ENCODE measurements around the gene PACRG.

The PACRG gene

DNA sequence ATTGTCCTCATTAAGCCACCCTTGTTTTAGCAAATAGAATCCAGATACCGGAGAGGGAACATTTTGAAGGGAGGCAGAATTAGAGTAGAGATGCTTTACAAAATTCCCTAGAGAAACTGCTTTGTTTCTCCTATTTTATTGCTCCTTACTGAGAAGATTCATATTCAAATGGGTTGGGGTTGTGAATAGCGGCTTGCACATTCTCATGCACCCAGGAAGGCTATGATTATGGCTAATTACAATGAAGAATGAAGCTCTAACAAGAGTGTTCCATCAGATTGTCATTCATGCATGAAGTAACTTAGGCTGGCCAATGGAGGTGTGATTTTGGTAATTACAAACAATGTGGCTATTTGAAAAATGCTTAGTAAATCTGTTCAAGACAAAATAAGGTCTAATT, 129.6 kb downstream of the PACRG start:
- in situ Hi-C loops (cut with HindIII; ENCODE audit: low sequenced_read_pairs), result no loop called here

DNA sequence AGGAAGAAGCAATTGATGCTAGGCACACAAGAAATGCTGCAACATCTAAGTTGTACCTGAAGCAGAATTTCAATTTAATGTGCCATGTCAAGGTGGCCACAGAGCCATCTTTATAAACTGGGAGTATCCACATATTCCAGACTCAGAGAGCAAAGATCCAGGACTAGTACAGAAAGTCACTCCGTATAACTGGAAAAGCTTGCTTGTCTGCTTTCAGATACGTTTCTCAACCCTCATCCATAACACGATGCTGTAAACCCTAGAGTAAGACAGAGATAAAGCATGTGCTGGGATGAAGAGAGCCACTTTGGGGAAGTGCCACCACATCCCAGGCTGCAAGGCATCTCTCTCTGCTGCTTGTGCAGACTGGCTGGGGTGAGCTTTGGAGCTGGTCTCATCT, 134.7 kb downstream of the PACRG start:
- in situ Hi-C loops (cut with HindIII; ENCODE audit: low sequenced_read_pairs), result no loop called here

DNA sequence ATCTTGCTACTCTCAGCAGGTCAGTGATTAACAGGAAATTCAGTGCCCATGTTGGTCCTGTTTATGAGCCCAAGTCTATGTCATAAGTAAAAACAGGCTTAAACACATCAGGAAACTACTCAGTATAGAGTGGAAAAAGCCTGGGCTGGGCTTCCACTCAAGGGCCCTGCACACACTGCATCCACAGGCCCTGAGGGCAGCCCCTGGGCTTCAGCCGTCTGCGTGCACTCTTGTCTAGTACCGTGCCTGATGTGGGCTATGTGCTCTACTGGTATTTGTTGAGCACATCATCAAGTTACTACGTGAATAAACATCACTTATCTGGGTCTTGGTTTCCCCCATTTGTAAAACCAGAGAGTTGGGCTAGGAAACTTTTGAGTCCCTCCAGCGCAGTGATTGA, 135.2 kb downstream of the PACRG start:
- in situ Hi-C loops (cut with HindIII; ENCODE audit: low sequenced_read_pairs), result no loop called here

DNA sequence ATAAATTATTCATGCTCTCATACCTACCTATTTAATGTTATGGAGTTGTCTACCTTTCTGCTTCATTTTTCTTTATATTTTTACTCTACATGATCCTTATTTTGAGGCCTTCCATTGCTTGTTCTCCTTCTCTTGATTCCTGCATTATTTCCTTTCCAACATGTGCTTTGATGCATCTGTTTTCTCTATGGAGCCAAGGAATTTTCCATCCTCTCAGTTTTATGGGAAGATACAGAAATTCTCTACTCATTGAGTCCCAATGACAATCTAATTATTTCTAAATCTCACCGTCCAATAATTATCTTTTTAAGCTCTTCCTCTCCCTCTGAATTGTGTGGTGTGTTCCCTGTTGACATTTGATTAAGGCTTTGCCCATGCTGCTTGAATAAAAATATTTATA, 136.0 kb downstream of the PACRG start:
- in situ Hi-C loops (cut with HindIII; ENCODE audit: low sequenced_read_pairs), result no loop called here

DNA sequence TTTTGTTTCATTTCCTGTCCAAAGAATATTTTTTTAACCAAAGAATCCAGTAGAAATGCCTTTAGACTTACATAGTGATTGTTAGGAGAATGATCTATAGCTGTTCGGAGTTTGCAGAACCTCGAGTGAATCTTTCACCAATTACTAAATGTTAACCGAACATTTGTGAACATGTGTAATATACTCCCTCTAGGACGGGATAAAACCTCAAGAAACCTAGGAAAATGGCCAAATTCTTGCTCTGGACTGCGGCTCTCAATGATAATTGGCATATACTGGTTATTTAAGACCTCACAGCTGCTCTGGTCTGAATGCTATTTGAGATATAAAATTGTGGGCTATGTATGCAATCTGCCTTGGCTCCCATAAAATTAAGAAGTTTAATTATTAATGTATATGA, 137.1 kb downstream of the PACRG start:
- in situ Hi-C loops (cut with HindIII; ENCODE audit: low sequenced_read_pairs), result no loop called here

DNA sequence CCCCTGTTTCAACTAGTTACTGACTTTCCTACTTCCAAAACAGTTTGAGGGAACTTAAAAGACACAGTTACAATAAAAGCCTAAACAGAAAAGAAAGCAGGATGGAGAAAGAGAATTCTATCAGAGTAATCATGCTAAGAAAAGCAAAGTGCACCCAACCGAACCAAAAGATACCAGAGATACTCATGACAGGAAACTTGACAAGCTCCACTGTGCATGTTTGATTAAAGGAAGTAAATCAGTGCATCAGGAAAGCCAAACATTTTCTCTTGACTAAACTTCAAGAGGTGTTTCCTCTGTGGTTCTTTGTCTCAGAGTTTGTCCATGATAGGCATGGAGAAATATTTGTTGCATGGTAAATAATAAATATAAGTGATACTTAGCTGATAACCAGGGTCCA, 138.9 kb downstream of the PACRG start:
- in situ Hi-C loops (cut with HindIII; ENCODE audit: low sequenced_read_pairs), result no loop called here

DNA sequence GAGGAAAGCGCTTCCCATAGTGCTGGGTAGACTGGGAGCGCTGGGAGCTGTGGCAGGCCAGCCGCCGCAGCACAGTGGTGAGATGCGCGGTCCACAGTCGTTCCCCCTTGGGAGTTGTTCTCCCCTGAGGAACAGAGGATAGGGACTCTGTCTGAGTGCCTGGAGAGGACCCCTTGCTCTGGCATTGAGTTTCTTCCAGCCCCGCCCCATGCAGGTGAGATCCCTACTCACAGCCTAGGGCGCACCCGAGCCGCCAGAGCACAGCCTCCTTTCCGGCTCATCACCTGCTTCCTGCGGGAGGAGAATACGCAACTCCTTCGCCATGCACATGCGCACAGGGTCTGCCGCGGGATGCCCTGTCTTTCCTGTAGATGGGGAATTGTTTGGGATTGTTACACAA, 140.6 kb downstream of the PACRG start:
- in situ Hi-C loops (cut with HindIII; ENCODE audit: low sequenced_read_pairs), result no loop called here

DNA sequence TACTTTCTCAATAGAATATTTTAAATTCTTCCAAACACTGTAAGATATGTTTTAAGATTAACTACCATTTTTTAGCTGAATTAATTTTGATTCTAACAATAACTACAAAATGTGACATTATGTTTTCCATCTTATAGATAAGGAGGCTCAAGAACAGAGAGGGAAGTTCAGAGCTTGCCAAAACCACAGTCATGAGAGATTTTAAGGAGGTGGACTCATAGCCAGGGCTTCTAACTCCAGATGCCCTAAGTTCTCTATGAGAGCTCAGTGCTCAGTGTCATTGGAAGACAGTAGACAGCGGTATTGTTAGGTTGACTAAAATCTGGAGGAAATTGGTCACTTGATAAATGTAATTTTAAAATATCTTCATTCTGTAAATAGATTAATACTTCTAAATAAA, 144.2 kb downstream of the PACRG start:
- in situ Hi-C loops (cut with HindIII; ENCODE audit: low sequenced_read_pairs), result no loop called here

DNA sequence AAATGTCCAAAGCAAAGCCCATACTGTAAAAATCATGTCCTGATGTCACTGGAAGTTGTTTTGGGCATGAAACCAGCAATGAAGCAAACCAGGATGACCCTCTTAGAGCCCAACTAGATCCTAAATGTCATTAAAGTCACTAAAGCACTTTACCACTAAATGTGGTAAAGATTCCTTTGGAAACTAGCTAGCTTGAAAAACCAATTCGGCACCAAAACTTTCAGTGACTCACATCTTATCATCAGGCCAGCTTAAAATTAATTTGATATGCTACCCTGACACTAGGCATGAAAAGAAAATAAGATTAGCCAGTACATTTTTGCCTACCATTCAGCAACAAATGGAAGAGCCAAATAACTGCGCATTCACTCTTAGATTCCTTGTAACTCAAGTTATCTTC, 145.8 kb downstream of the PACRG start:
- in situ Hi-C loops (cut with HindIII; ENCODE audit: low sequenced_read_pairs), result no loop called here

DNA sequence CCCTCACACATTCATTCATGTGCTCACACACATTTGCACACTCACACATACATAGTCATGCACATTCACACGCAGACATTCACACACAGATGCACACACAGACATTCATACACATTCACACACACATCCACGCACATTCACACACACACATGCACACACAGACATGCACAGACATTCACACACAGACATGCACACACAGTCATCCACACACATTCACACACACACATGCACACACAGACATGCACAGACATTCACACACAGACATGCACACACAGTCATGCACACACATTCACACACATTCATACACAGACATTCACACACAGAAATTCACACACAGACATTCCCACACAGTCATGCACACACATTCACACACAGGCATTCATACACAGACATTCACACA, 147.3 kb downstream of the PACRG start:
- in situ Hi-C loops (cut with HindIII; ENCODE audit: low sequenced_read_pairs), result no loop called here

DNA sequence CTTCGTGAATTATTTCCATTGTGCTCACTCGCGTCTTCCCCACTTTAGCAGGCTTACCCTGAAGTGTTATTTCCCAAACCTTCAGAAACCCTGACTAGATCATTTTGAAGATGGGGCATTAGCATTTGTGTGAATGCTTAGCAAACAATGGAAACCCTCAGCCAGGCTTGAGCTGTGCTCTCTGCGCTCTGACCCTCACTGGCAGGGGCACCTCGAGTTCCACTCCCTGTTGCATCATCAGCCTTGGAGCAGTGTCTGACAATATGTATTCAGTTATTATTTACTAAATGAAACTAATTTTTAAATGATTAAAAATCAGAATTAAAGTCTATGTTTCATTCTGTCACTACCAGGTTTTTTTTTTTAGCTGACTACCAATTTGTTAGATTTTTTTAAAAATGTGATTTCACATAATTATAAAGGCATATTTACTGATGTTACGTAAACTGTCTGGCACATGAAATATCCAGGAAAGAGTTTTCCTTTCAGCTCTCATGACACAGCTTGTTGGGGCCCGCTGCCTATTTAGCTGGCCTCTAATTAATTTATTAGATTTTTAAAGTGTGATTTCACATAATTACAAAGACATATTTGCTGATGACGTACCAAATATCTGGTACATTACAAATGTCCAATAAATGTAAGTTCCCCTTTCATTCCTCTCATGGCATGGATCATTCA, 155.2 kb downstream of the PACRG start:
- in situ Hi-C loops (cut with HindIII; ENCODE audit: low sequenced_read_pairs), result no loop called here

DNA sequence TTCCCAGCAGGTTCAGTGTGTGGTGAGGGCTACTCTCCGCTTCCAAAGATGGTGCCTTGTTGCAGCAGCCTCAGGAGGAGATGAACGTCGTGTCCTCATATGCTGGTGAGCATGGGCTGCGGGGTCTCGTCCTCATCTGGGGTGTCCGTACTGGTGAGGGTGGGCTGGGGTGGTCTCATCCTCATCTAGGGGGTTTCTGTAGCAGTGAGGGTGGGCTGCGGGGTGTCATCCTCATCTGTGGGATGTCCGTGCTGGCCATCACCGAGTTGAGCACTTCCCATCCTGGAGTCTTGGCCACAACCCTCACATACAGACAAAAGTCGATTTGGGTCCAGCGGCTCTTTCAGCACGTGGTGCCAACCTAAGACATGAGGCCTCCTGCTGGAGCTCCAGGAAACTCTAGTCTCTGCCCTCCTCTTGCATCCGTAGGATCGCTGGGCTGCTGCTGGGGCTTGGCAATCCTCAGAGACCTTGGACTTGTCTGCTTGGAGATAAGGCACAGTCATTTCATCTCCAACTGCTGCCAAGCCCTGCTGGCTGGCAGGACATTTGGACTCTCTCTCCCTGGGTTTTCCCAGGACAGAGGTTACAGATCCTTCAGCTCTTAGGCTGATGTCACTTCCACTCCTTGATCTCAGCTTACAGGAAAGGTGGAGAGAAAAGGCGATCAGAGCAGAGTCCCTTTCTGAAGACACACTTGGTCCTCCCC, 160.4 kb downstream of the PACRG start:
- in situ Hi-C loops (cut with HindIII; ENCODE audit: low sequenced_read_pairs), result no loop called here

DNA sequence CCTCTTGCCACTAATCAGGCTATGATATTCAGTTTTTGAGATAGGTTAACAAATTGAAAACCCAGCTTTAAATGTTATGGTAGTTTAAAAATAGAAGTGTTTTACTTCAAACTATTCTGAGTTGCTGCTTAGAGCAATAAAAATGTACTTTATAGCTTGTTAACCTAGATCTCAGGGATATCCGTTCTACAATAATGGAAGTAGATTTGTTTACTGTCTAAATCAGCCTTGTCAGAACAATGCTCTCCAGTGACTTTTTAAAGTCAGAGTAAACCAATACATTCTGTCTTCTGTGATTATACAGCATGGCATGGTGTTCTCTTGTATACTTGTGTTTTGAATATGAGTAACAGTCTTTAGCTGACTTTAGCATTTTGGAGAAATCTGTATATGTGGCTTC, 161.5 kb downstream of the PACRG start:
- in situ Hi-C loops (cut with HindIII; ENCODE audit: low sequenced_read_pairs), result no loop called here

DNA sequence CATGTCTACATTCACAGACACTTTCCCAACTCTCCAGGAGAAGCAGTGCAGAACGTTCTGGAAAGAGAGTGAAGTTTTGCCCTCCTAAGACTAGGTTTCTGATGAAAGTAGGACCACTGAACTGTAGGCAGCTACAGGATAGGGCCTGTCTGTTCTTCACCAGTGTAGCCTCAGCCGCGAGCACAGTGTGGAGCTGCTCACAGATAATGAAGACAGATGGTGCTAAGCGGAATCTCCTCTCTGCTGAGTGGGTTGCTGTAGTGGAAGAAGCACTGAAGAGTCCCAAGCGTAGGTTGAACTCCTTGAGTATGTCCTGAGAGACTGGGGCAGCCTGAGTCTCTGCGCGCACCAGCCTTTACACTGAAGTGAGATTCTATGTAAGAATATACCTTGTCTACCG, 170.2 kb downstream of the PACRG start:
- in situ Hi-C loops (cut with HindIII; ENCODE audit: low sequenced_read_pairs), result no loop called here

DNA sequence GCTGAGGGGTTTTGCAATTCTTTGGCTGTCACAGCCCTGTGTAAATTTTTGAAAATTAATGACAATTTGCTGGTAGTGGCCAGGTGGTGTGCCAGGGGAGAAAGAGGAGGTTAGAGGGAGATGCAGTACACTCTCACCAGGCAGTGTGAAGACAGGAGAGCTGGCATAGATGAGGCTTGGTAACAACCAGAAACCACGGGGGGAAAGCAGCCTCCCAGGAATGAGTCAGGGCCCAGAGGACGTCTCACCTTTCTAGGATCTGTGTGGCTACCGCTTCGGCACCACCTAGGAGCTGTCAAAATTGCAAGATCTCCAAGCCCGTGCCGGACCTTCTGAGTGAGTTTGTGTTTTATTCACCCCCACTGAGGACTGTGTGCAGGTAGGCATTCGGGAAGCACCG, 171.4 kb downstream of the PACRG start:
- in situ Hi-C loops (cut with HindIII; ENCODE audit: low sequenced_read_pairs), result no loop called here

DNA sequence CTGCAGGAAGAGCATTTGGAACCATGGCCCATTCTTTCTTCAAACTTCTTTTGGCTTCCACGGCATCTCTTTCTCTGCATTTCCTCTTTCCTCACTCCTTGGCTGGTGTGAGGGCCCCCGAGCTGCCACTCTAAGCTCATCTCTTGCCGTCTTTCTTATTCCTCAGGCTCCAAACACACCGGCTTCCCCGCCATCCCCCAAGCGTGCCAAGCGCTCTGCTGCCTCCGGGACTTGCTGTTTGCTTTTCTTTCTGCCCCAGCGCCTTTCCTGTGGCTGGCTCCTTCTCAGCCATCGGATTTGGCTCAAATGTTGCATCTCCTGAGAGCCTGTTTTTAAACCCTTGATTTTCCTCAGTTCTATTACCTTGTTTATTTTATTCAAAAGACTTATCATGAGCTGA, 172.7 kb downstream of the PACRG start:
- in situ Hi-C loops (cut with HindIII; ENCODE audit: low sequenced_read_pairs), result no loop called here

DNA sequence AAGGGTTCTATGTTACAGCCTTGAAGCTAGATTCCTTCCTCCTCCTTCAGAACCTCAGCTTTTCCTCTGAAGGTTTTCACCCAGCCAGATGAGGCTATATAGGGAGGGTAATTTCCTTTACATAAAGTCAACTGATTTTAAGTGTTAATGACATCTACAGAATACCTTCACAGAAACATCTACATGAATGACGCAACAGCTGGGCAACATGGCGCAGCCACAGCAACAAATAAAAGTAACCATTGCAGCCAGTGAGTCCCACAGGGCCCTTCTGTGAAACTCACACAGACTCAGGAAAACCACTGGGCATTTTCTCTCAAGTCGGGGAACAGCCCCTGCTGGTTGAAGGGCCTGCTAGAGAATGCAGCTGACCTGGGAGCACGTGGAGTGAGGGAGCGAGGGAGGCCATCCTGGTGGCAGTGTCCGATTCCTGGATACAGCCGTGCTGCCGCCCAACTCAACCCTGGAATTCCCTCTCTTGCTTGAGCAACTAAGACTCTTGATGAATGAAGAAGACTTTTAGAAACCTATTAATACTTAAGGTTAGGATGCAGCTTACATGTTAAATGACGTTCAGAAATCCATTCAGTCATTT, 176.4 kb downstream of the PACRG start:
- in situ Hi-C loops (cut with HindIII; ENCODE audit: low sequenced_read_pairs), result no loop called here

DNA sequence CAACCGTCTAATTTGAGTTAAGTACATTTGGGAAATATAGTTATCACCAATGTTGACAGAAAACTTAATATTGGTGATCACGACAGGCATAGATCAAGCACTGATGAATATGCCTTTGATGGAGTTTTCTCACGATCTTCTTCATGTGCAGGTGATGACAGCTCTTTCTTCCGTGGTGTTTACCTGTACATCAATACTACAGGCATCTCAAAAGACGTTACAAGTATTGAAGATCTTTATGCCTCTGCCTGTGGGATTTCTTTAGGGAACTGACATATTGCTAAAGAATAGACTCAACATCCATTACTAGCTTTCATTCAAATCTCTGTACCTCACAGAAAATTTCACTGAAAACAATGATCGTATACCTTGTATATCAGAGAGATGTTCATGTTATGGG, 178.7 kb downstream of the PACRG start:
- in situ Hi-C loops (cut with HindIII; ENCODE audit: low sequenced_read_pairs), result no loop called here

DNA sequence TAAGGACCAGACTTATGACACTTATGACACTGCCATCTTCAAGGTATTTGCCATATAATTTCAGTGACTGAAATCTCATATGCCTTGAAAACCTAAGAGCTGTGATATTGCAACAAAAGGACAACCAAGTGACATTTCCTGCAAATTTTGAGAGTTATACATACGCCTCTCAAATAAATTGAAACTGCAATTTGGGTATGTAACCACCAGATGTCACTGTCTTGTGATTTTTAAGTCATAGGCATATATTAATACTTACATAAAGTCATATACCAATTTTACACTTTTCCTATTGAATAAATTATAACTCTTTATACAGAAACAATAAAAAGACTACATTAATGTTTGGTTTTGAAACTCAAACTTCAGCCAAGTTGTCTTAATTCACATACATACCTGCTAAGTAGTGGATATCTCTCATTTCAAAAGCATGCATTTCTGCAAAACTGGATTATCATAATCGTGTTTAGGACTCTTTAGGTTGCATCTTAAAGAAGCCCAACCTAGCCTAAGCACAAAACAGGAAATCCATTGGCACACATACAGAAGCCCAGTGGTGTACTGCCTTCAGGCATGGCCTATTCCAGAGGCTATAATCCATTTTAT, 180.2 kb downstream of the PACRG start:
- in situ Hi-C loops (cut with HindIII; ENCODE audit: low sequenced_read_pairs), result no loop called here

DNA sequence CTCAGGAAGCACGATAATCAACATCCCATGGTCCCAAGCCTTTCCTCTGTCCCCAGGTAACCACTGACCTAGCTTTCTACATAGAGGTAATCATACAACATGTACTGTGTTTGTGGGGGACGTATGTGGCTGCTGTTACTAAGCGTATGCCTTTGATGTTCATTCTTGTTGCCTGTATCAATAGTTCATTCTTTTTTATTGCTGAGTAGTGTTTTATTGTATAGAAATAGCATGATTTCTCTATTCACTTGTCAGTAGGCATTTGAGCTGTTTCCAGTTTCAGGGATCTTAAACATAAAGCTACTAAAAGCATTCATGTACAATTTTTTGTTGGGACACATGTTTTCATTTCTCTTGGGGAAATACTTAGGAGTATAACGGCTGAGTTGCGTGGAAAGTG, 185.4 kb downstream of the PACRG start:
- in situ Hi-C loops (cut with HindIII; ENCODE audit: low sequenced_read_pairs), result no loop called here

DNA sequence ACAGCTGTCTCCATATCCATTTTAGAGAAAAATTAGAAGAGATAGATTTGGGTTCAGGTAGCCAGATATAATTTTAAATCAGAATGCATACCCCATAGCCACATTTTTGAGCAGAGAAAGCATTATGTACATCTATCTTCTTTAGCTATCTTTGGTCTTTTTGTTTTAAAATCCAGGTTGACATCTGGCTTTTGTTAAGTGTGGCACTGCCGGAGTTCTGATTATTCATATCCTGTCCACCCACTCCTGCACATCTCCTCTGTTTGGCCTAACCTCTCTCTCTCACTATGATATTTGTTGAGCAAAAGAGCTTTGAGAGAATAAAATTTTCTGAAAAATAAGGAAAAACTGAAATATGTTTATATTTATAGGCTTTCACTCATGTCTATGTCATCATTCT, 189.7 kb downstream of the PACRG start:
- in situ Hi-C loops (cut with HindIII; ENCODE audit: low sequenced_read_pairs), result no loop called here

DNA sequence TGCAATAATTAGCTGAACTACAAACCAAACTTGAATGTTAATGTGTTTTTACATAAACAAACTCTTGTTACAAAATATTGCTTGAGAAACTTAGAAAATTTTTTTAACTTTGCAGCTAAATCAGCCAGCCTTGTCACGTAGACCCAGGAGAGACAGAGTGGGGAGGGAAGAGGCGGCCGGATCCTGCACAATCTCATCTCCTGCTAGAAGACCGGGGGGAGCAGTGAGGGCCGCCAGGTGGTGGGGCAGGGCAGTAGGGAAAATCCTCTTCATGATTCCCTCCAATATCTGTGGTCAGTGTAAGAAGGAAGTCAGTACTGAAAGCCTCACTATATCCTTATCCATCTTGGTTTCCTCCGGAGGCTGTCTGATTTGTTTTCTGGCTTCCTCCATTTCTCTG, 193.3 kb downstream of the PACRG start:
- in situ Hi-C loops (cut with HindIII; ENCODE audit: low sequenced_read_pairs), result no loop called here

Measured in DLD1 (cell line).